Measurements from ENCODE around the gene SRL. TPM values are rescaled to one million over a fixed set of nuclear protein-coding genes. Genes with fewer than 3 reads are reported as not detected.

Gene SRL
- total and polyA plus RNA-seq, 2 of the 8 experiments (the other 6 are each of a cell fraction or from before 2014, with no cell fraction given) = 0.05 TPM; not detected in 1

GRCh38 chr16:4203748-4204147 is 38.1 kb downstream of the SRL start:
- H3K4me3 ChIP-seq (ENCODE audit: extremely low read depth in 1 of 4, insufficient read depth in 2 of 4, low read depth in 3 of 4, low read length in 4 of 4) = no peak overlapping the region
- H4K8ac ChIP-seq (ENCODE audit: extremely low read depth, insufficient read depth, low read length) = no peak overlapping the region
- no peak overlapping the region for H4K5ac ChIP-seq (ENCODE audit: insufficient read length, low read depth, low read length)
- no peaks in the 10 kb centered on the region for H3K9me3 ChIP-seq (ENCODE audit: insufficient read depth in 2 of 2, low read depth in 1 of 2, low read length in 1 of 2)
- H3K23ac ChIP-seq (ENCODE audit: insufficient read length) = no peak overlapping the region
- H2BK5ac ChIP-seq (ENCODE audit: low read depth, low read length) = no peak overlapping the region
- ChIA-PET CTCF (ENCODE audit: partially characterized antibody) (interaction anchor here (0.9 to 2.7 kb wide), 8 partner anchors 11 to 265 kb away, joined by 3 to 13 read pairs (median 3); no protein-coding TSS in a partner anchor), POLR2A (ENCODE audit: partially characterized antibody) (interaction anchor here (1.6 kb wide), 1 partner anchor 10 kb away, joined by 6 read pairs; no protein-coding TSS in a partner anchor)
- no peaks in the 10 kb centered on the region for H4K20me1 ChIP-seq (replicated peaks in 1 of 2; ENCODE audit: control insufficient read depth in 1 of 2, insufficient read depth in 2 of 2, low read length in 2 of 2)
- H3K23me2 ChIP-seq (ENCODE audit: low read depth, low read length) = no peaks in the 10 kb centered on the region
- H3K79me2 ChIP-seq (ENCODE audit: control insufficient read depth in 1 of 2, insufficient read depth in 2 of 2, low read length in 2 of 2) = no peaks in the 10 kb centered on the region
- H3K9ac ChIP-seq (replicated peaks in 1 of 4; ENCODE audit: extremely low read depth in 1 of 4, low read depth in 3 of 4, low read length in 3 of 4) = no peak overlapping the region
- DNase-seq (ENCODE audit: low read depth in 1 of 2, low spot score in 2 of 2) (no peak), FAIRE-seq (no peak)
- no peaks in the 10 kb centered on the region; a peak in 1 of 7 replicates for H3K27me3 ChIP-seq (replicated peaks in 1 of 4; ENCODE audit: control insufficient read depth in 3 of 4, extremely low read depth in 1 of 4, insufficient read depth in 3 of 4, low read length in 3 of 4)
- no peak overlapping the region for H2AFZ ChIP-seq (ENCODE audit: low read length)
- H3K4me1 ChIP-seq (replicated peaks in 1 of 4; ENCODE audit: control insufficient read depth in 3 of 4, insufficient read depth in 4 of 4, low read length in 3 of 4) = peaks cover 0 to 6% (median 2%) of the 10 kb centered on the region in 4 experiments; a peak in 4 of 7 replicates
- H3K36me3 ChIP-seq (ENCODE audit: control insufficient read depth in 2 of 4, insufficient read depth in 4 of 4, low read length in 3 of 4) = no peaks in the 10 kb centered on the region
- 91% methylated on average over 11 of the region's 11 CpGs; no CpG with 5 or more reads in 1 of the 2 experiments for WGBS, 2 experiments (ENCODE audit: extremely low coverage in 1 of 2, insufficient coverage in 1 of 2, insufficient read length in 1 of 2, insufficient replicate concordance in 2 of 2, low coverage in 1 of 2, low lambda C conversion rate in 2 of 2, missing lambda C conversion rate in 1 of 2)
- H3K18ac ChIP-seq (ENCODE audit: extremely low read depth, low read length) = no peak overlapping the region
- no peaks in the 10 kb centered on the region for H3K79me1 ChIP-seq (ENCODE audit: low read depth, low read length)
- no peak overlapping the region for H2BK15ac ChIP-seq (ENCODE audit: low read length)
- no peak overlapping the region for H2BK20ac ChIP-seq (ENCODE audit: low read length)
- no peak overlapping the region for H4K91ac ChIP-seq (replicated peaks; ENCODE audit: insufficient read length, low read length)
- H2BK120ac ChIP-seq (replicated peaks; ENCODE audit: low read depth, low read length) = no peak overlapping the region
- H3K4ac ChIP-seq (replicated peaks; ENCODE audit: insufficient read length, low read depth, low read length) = no peak overlapping the region
- no peak overlapping the region for H3K56ac ChIP-seq (replicated peaks; ENCODE audit: insufficient read length, low read depth, low read length)
- H2AK5ac ChIP-seq (ENCODE audit: low read depth, low read length) = no peak overlapping the region
- no peak overlapping the region for H3K27ac ChIP-seq (ENCODE audit: low read depth, low read length)
- H3K14ac ChIP-seq (ENCODE audit: insufficient read length) = no peak overlapping the region
- no peak overlapping the region for H3K4me2 ChIP-seq (ENCODE audit: insufficient read depth in 1 of 2, low read depth in 2 of 2, low read length in 2 of 2)
- no peak overlapping the region for H2BK12ac ChIP-seq (ENCODE audit: low read depth, low read length)
- TF ChIP-seq SP1 (IDR thresholded peaks at IDR 0.05; ENCODE audit: low read depth, low read length) = no peak
- no peak for TF ChIP-seq ATF2 (IDR thresholded peaks at IDR 0.05; ENCODE audit: low read length)
- TF ChIP-seq MAFK (IDR thresholded peaks at IDR 0.05; ENCODE audit: low read depth, low read length) = no peak
- TF ChIP-seq JUN (IDR thresholded peaks at IDR 0.05; ENCODE audit: low read depth, low read length) = no peak
- TF ChIP-seq RAD21 (IDR thresholded peaks at IDR 0.05 in 1 of 2, conservative IDR thresholded peaks at IDR 0.05 in 1 of 2; ENCODE audit: low read depth in 2 of 2, low read length in 2 of 2) = no peak
- no peak for TF ChIP-seq CTCF (IDR thresholded peaks at IDR 0.05; ENCODE audit: control extremely low read depth in 1 of 3, insufficient read depth in 1 of 3, low read depth in 1 of 3, low read length in 3 of 3)
- TF ChIP-seq KDM5A (IDR thresholded peaks at IDR 0.05; ENCODE audit: low read length) = no peak
- TF ChIP-seq KDM1A (IDR thresholded peaks at IDR 0.05; ENCODE audit: borderline replicate concordance, low read length) = no peak
- no peak for TF ChIP-seq MAX (IDR thresholded peaks at IDR 0.05)

All from H1 (cell line).